K562 (cell line): Measurements from ENCODE around the gene FRMD5. TPM values are rescaled to one million over a fixed set of nuclear protein-coding genes. Genes with fewer than 3 reads are reported as not detected.

Experiments used
- ATF1 ChIP-seq, 2 experiments: fragments of 450-650 bp in 1 of 2; IDR thresholded peaks; 2 replicates each; pipeline ENCODE4 v1.6.1; 2016; ENCODE audit warnings: missing compliant biosample characterization in 1 of 2, missing genetic modification characterization in 1 of 2
- BCOR ChIP-seq: fragments of 450-650 bp; IDR thresholded peaks from 2 replicates; pipeline ENCODE4 v1.6.1; 2016
- BDP1 ChIP-seq: IDR thresholded peaks from 3 replicates; pipeline ENCODE4 v1.6.1; 2011; ENCODE audit not compliant: insufficient read length, insufficient read depth
- DACH1 ChIP-seq: fragments of 450-650 bp; IDR thresholded peaks from 2 replicates; pipeline ENCODE4 v1.6.1; 2018; ENCODE audit not compliant: partially characterized antibody
- DDX20 ChIP-seq: fragments of 450-650 bp; IDR thresholded peaks from 2 replicates; pipeline ENCODE4 v1.6.1; 2016; ENCODE audit warnings: missing genetic modification characterization, low read depth, mild to moderate bottlenecking, missing compliant biosample characterization, moderate library complexity
- E4F1 ChIP-seq: fragments of 250-450 bp; sonication (Bioruptor Pico); IDR thresholded peaks from 2 replicates; pipeline ENCODE4 v1.5.0; 2021; ENCODE audit warnings: mild to moderate bottlenecking, borderline replicate concordance
- GABPB2 ChIP-seq: fragments of 250-450 bp; sonication (Bioruptor Pico); conservative IDR thresholded peaks from 2 replicates; pipeline ENCODE4 v1.5.1; 2021; ENCODE audit warnings: mild to moderate bottlenecking
- HES1 ChIP-seq: fragments of 450-650 bp; IDR thresholded peaks from 2 replicates; pipeline ENCODE4 v1.6.1; 2016; ENCODE audit warnings: low read depth, mild to moderate bottlenecking, moderate library complexity
- HMG20B ChIP-seq: fragments of 250-450 bp; sonication (Bioruptor Pico); IDR thresholded peaks from 2 replicates; pipeline ENCODE4 v1.5.0; 2021; ENCODE audit warnings: mild to moderate bottlenecking
- KDM1A ChIP-seq, 2 experiments: fragments of 450-650 bp; IDR thresholded peaks; 2 replicates each; pipeline ENCODE4 v1.6.1; 2016; ENCODE audit warnings: mild to moderate bottlenecking in 2 of 2
- LEF1 ChIP-seq: fragments of 450-650 bp; IDR thresholded peaks from 2 replicates; pipeline ENCODE4 v1.6.1; 2016; ENCODE audit warnings: mild to moderate bottlenecking
- NCOA1 ChIP-seq: fragments of 450-650 bp; IDR thresholded peaks from 2 replicates; pipeline ENCODE4 v1.6.1; 2016; ENCODE audit warnings: low read depth
- NFIX ChIP-seq: fragments of 250-450 bp; sonication (Bioruptor Pico); IDR thresholded peaks from 2 replicates; pipeline ENCODE4 v1.4.0; 2020; ENCODE audit warnings: low read depth, mild to moderate bottlenecking, moderate library complexity
- PRPF4 ChIP-seq: fragments of 200-400 bp; formaldehyde crosslinking; IDR thresholded peaks from one replicate; pipeline ENCODE4 v1.6.1; 2017; ENCODE audit warnings: low read length, low read depth, mild to moderate bottlenecking; ENCODE audit not compliant: insufficient read depth, poor library complexity, severe bottlenecking
- RBFOX2 ChIP-seq: fragments of 200-400 bp; formaldehyde crosslinking; IDR thresholded peaks from 2 replicates; pipeline ENCODE4 v1.6.1; 2017; ENCODE audit warnings: low read depth, mild to moderate bottlenecking, low read length, moderate library complexity
- SMAD3 ChIP-seq: fragments of 450-650 bp; formaldehyde crosslinking; conservative IDR thresholded peaks from 2 replicates; pipeline ENCODE4 v1.4.0; 2020; ENCODE audit warnings: mild to moderate bottlenecking
- SRSF7 ChIP-seq: fragments of 200-400 bp; formaldehyde crosslinking; optimal IDR thresholded peaks from 2 replicates; pipeline ENCODE3; 2017; ENCODE audit warnings: mild to moderate bottlenecking, low read depth, low read length
- SUPT5H ChIP-seq: fragments of 450-650 bp; IDR thresholded peaks from 2 replicates; pipeline ENCODE4 v1.6.1; 2016
- ZBTB26 ChIP-seq: fragments of 450-650 bp; formaldehyde crosslinking; IDR thresholded peaks from 2 replicates; pipeline ENCODE4 v1.4.0; 2022; ENCODE audit warnings: missing genetic modification characterization
- ZBTB7A ChIP-seq: IDR thresholded peaks from 2 replicates; pipeline ENCODE4 v1.6.1; 2011; ENCODE audit warnings: low read depth, mild to moderate bottlenecking, low read length, moderate library complexity, borderline replicate concordance; ENCODE audit not compliant: control insufficient read depth
- ZC3H11A ChIP-seq: IDR thresholded peaks from 2 replicates; pipeline ENCODE4 v1.6.1; 2012; ENCODE audit warnings: low read depth, low read length, improper control_type of control experiment
- ZEB2 ChIP-seq: fragments of 450-650 bp; IDR thresholded peaks from 2 replicates; pipeline ENCODE4 v1.6.1; 2016
- ZFP30 ChIP-seq: fragments of 250-450 bp; sonication (Bioruptor Pico); IDR thresholded peaks from 2 replicates; pipeline ENCODE4 v1.8.0; 2022; ENCODE audit warnings: moderate library complexity, mild to moderate bottlenecking, inconsistent platforms, borderline replicate concordance
- ZFP36 ChIP-seq: fragments of 150-350 bp; IDR thresholded peaks from 2 replicates; pipeline ENCODE4 v1.6.1; 2018; ENCODE audit warnings: low read length, low read depth; ENCODE audit not compliant: partially characterized antibody
- ZNF282 ChIP-seq: sonication (generic); formaldehyde crosslinking; IDR thresholded peaks from 2 replicates; pipeline ENCODE4 v1.8.1; 2023; ENCODE audit warnings: missing genetic modification reagents
- ZNF561 ChIP-seq: fragments of 450-650 bp; formaldehyde crosslinking; conservative IDR thresholded peaks from 2 replicates; pipeline ENCODE4 v1.4.0; 2020; ENCODE audit warnings: mild to moderate bottlenecking, moderate library complexity
- ZNF695 ChIP-seq: fragments of 450-650 bp; formaldehyde crosslinking; IDR thresholded peaks from 2 replicates; pipeline ENCODE4 v1.4.0; 2020; ENCODE audit warnings: mild to moderate bottlenecking, moderate library complexity
- polyA plus RNA-seq, 8 experiments: library from polyadenylated mRNA; depleted of rRNA in 4 of 8; stranded (reverse) in 5 of 8; unstranded in 3 of 8; fragments of >200 nt; fragmentation: Nextera tagmentation in 2 of 8; fragmentation: Illumina TruSeq in 1 of 8; extraction: Ambion mirVana in 2 of 8; extraction: Trizol in 1 of 8; gene quantifications; 2 replicates each; pipeline versions ENCODE4 v1.2.1 to v1.2.3, GENCODE V29; 2011 to 2014; ENCODE audit warnings: inconsistent platforms in 1 of 8, missing spikeins in 1 of 8
- total RNA-seq, 7 experiments: library from RNA; depleted of rRNA in 6 of 7; stranded (reverse); fragments of >200 nt in 6 of 7; fragmentation: Illumina TruSeq in 2 of 7; extraction: Trizol in 2 of 7; gene quantifications; 2 replicates each; pipeline versions ENCODE4 v1.2.1 to v1.2.3, GENCODE V29; 2011 to 2021; ENCODE audit warnings: low replicate concordance in 1 of 7

FRMD5 gene
- total and polyA plus RNA-seq, 9 of the 15 experiments (the other 6 are each of a cell fraction or from before 2014, with no cell fraction given) = 0.13 to 0.38 TPM; not detected in 7

- TF ChIP-seq KDM1A (IDR thresholded peaks at IDR 0.05) = no peak
- no peak for TF ChIP-seq ZNF561 (CRISPR knock-in tag)
- TF ChIP-seq ZFP30 (CRISPR knock-in tag) = no peak
- TF ChIP-seq BCOR = peak; percentile 65
- no peak for TF ChIP-seq DDX20 (tag)
- peak; percentile 77 for TF ChIP-seq DACH1
- TF ChIP-seq E4F1 (CRISPR knock-in tag) = no peak
- TF ChIP-seq NCOA1 = peak; percentile 24; the same call in 1 of the 2 replicates
- TF ChIP-seq NFIX (CRISPR knock-in tag) = no peak
- no peak for TF ChIP-seq SMAD3
- TF ChIP-seq ZBTB26 (CRISPR knock-in tag) = no peak
- TF ChIP-seq SRSF7 = no peak
- no peak for TF ChIP-seq PRPF4
- TF ChIP-seq GABPB2 (CRISPR knock-in tag) = no peak
- peak; percentile 2 for TF ChIP-seq ZFP36
- no peak for TF ChIP-seq ZC3H11A
- TF ChIP-seq HMG20B = no peak
- 0 out of 2 replicates have a peak, but pooled peaks have one; percentile 48 for TF ChIP-seq LEF1
- TF ChIP-seq ZBTB7A = peak; percentile 38; the same call in 1 of the 2 replicates
- no peak for TF ChIP-seq ATF1 (CRISPR knock-in tag; IDR thresholded peaks at IDR 0.05)
- peak; percentile 96 for TF ChIP-seq ATF1 (tag; IDR thresholded peaks at IDR 0.05)
- no peak for TF ChIP-seq BDP1
- TF ChIP-seq ZEB2 = no peak; the same call in 1 of the 2 replicates
- no peak for TF ChIP-seq HES1
- TF ChIP-seq ZNF282 (CRISPR knock-in tag) = no peak
- peak; percentile 96 for TF ChIP-seq SUPT5H
- TF ChIP-seq RBFOX2 = peak; percentile 87
- no peak for TF ChIP-seq ZNF695
Measured at GRCh38 chr15:43824302-43825246, 370.5 kb downstream of the FRMD5 start, which contains the start of gene MFAP1 (continued).
